H1 (cell line): ENCODE measurements around the gene PTEN. TPM values are rescaled to one million over a fixed set of nuclear protein-coding genes. Genes with fewer than 3 reads are reported as not detected.
A peak's percentile ranks its signal among the peaks of the same experiment; 100 is the strongest.

Experiments
- CTCF ChIA-PET: fragments of 300-600 bp; sonication (Branson Sonifier 250); formaldehyde crosslinking; loops from one replicate; lab custom pipeline; 2021; ENCODE audit not compliant: partially characterized antibody; lab: Charles Lee
- POLR2A ChIA-PET: fragments of 300-600 bp; sonication (Branson Sonifier 250); formaldehyde crosslinking; loops from one replicate; lab custom pipeline; 2021; ENCODE audit warnings: inconsistent platforms; ENCODE audit not compliant: partially characterized antibody; lab: Charles Lee
- DNase-seq, 2 experiments: peaks; one replicate each; pipeline versions ENCODE4 v3.0.0 to v3.0.0-alpha.2; 2010 to 2022; ENCODE audit warnings: low spot score in 2 of 2, low read depth in 1 of 2, mixed read lengths in 1 of 2
- FAIRE-seq: peaks from 2 replicates; lab custom pipeline; 2011; peaks lifted over from hg19 to GRCh38; lab: Jason Lieb, UNC
- H2AFZ ChIP-seq: 2 replicates; pipeline ENCODE4 v1.8.1; 2012; ENCODE audit warnings: low read length, inconsistent platforms
- H2AK5ac ChIP-seq: 2 replicates; pipeline ENCODE4 v1.6.1; 2013; ENCODE audit warnings: low read depth, low read length
- H2BK120ac ChIP-seq: replicated peaks from 2 replicates; pipeline ENCODE3; 2013; ENCODE audit warnings: low read depth, low read length, inconsistent platforms
- H2BK12ac ChIP-seq: 2 replicates; pipeline ENCODE4 v1.6.1; 2013; ENCODE audit warnings: low read depth, low read length
- H2BK15ac ChIP-seq: 2 replicates; pipeline ENCODE4 v1.6.1; 2013; ENCODE audit warnings: low read length
- H2BK20ac ChIP-seq: 2 replicates; pipeline ENCODE4 v1.6.1; 2013; ENCODE audit warnings: low read length
- H2BK5ac ChIP-seq: 2 replicates; pipeline ENCODE4 v1.6.1; 2013; ENCODE audit warnings: low read depth, low read length
- H3K14ac ChIP-seq: 2 replicates; pipeline ENCODE4 v1.6.1; 2013; ENCODE audit warnings: inconsistent platforms; ENCODE audit not compliant: insufficient read length
- H3K18ac ChIP-seq: 2 replicates; pipeline ENCODE4 v1.6.1; 2013; ENCODE audit warnings: low read length; ENCODE audit errors: extremely low read depth
- H3K23ac ChIP-seq: 2 replicates; pipeline ENCODE4 v1.6.1; 2013; ENCODE audit warnings: inconsistent platforms; ENCODE audit not compliant: insufficient read length
- H3K23me2 ChIP-seq: 2 replicates; pipeline ENCODE4 v1.6.1; 2013; ENCODE audit warnings: low read depth, low read length
- H3K27ac ChIP-seq: 2 replicates; pipeline ENCODE4 v1.6.1; 2011; ENCODE audit warnings: low read depth, low read length, inconsistent platforms
- H3K27me3 ChIP-seq, 4 experiments: replicated peaks in 1 of 4; 1 replicate in 1 of 4; 2 replicates in 3 of 4; pipeline versions ENCODE4 v1.6.1 to v1.8.1; 2011 to 2013; ENCODE audit warnings: low read length in 3 of 4, mild to moderate bottlenecking in 3 of 4, inconsistent platforms in 2 of 4, mixed read lengths in 2 of 4, moderate library complexity in 1 of 4; ENCODE audit not compliant: control insufficient read depth in 3 of 4, insufficient read depth in 3 of 4; ENCODE audit errors: extremely low read depth in 1 of 4
- H3K36me3 ChIP-seq, 4 experiments: 2 replicates each; pipeline versions ENCODE4 v1.6.1 to v1.8.1; 2011 to 2013; ENCODE audit warnings: mild to moderate bottlenecking in 4 of 4, low read length in 3 of 4, moderate library complexity in 2 of 4, control low read depth in 1 of 4, inconsistent platforms in 1 of 4; ENCODE audit not compliant: insufficient read depth in 4 of 4, control insufficient read depth in 2 of 4
- H3K4ac ChIP-seq: replicated peaks from 2 replicates; pipeline ENCODE3; 2013; ENCODE audit warnings: low read length, low read depth, mixed read lengths, inconsistent platforms; ENCODE audit not compliant: insufficient read length
- H3K4me1 ChIP-seq, 4 experiments: replicated peaks in 1 of 4; 1 replicate in 1 of 4; 2 replicates in 3 of 4; pipeline versions ENCODE4 v1.6.1 to v1.8.1; 2011 to 2013; ENCODE audit warnings: low read length in 3 of 4, inconsistent platforms in 2 of 4, mixed read lengths in 1 of 4; ENCODE audit not compliant: insufficient read depth in 4 of 4, control insufficient read depth in 3 of 4
- H3K4me2 ChIP-seq, 2 experiments: 2 replicates each; pipeline versions ENCODE4 v1.6.1 to v1.8.1; 2011 to 2013; ENCODE audit warnings: low read depth in 2 of 2, low read length in 2 of 2, control low read depth in 1 of 2, inconsistent platforms in 1 of 2, mild to moderate bottlenecking in 1 of 2; ENCODE audit not compliant: insufficient read depth in 1 of 2
- H3K4me3 ChIP-seq, 4 experiments: fragments of 200-600, 300-600 bp in 1 of 4; sonication (generic), shearing (Covaris generic), sonication (Bioruptor Twin) in 1 of 4; 2 replicates each; pipeline versions ENCODE4 v1.5.1 to v1.8.1; 2011 to 2016; ENCODE audit warnings: low read length in 4 of 4, low read depth in 3 of 4, control low read depth in 2 of 4, inconsistent platforms in 2 of 4, mild to moderate bottlenecking in 2 of 4, mixed read lengths in 1 of 4, moderate library complexity in 1 of 4; ENCODE audit not compliant: insufficient read depth in 2 of 4; ENCODE audit errors: extremely low read depth in 1 of 4
- H3K56ac ChIP-seq: replicated peaks from 2 replicates; pipeline ENCODE3; 2013; ENCODE audit warnings: low read depth, mild to moderate bottlenecking, mixed read lengths, low read length, inconsistent platforms; ENCODE audit not compliant: insufficient read length
- H3K79me1 ChIP-seq: 2 replicates; pipeline ENCODE4 v1.6.1; 2013; ENCODE audit warnings: low read depth, low read length, control low read depth
- H3K79me2 ChIP-seq, 2 experiments: 2 replicates each; pipeline versions ENCODE4 v1.6.1 to v1.8.1; 2012 to 2013; ENCODE audit warnings: low read length in 2 of 2, mild to moderate bottlenecking in 2 of 2, inconsistent platforms in 1 of 2; ENCODE audit not compliant: insufficient read depth in 2 of 2, control insufficient read depth in 1 of 2
- H3K9ac ChIP-seq, 4 experiments: replicated peaks in 1 of 4; 1 replicate in 1 of 4; 2 replicates in 3 of 4; pipeline versions ENCODE4 v1.6.1 to v1.8.1; 2011 to 2013; ENCODE audit warnings: low read depth in 3 of 4, low read length in 3 of 4, control low read depth in 2 of 4, mild to moderate bottlenecking in 2 of 4, moderate library complexity in 2 of 4, inconsistent platforms in 1 of 4; ENCODE audit errors: extremely low read depth in 1 of 4
- H3K9me3 ChIP-seq, 2 experiments: 2 replicates each; pipeline versions ENCODE4 v1.6.1 to v1.8.1; 2012 to 2013; ENCODE audit warnings: mild to moderate bottlenecking in 2 of 2, moderate library complexity in 2 of 2, control low read depth in 1 of 2, inconsistent platforms in 1 of 2, low read depth in 1 of 2, low read length in 1 of 2, mixed read lengths in 1 of 2; ENCODE audit not compliant: insufficient read depth in 2 of 2
- H4K20me1 ChIP-seq, 2 experiments: replicated peaks in 1 of 2; 2 replicates each; pipeline versions ENCODE3 to v1.8.1; 2011 to 2013; ENCODE audit warnings: inconsistent platforms in 2 of 2, low read length in 2 of 2, mild to moderate bottlenecking in 1 of 2; ENCODE audit not compliant: insufficient read depth in 2 of 2, control insufficient read depth in 1 of 2
- H4K5ac ChIP-seq: 2 replicates; pipeline ENCODE4 v1.6.1; 2013; ENCODE audit warnings: low read length, low read depth, mixed read lengths, inconsistent platforms; ENCODE audit not compliant: insufficient read length
- H4K8ac ChIP-seq: 2 replicates; pipeline ENCODE4 v1.8.0; 2013; ENCODE audit warnings: mild to moderate bottlenecking, moderate library complexity, low read length, inconsistent platforms; ENCODE audit not compliant: insufficient read depth; ENCODE audit errors: extremely low read depth
- H4K91ac ChIP-seq: replicated peaks from 2 replicates; pipeline ENCODE3; 2013; ENCODE audit warnings: low read length, mixed read lengths, inconsistent platforms; ENCODE audit not compliant: insufficient read length
- CBX5 ChIP-seq: fragments of 300-800, 300-1000 bp; sonication (generic); IDR thresholded peaks from 2 replicates; pipeline ENCODE4 v1.7.1; 2016; ENCODE audit warnings: antibody characterized with exemption, low read length, low read depth
- CHD2 ChIP-seq: IDR thresholded peaks from 2 replicates; pipeline ENCODE4 v1.6.1; 2012; ENCODE audit warnings: low read length, improper control_type of control experiment
- NRF1 ChIP-seq: IDR thresholded peaks from 2 replicates; pipeline ENCODE4 v1.6.1; 2011; ENCODE audit warnings: mild to moderate bottlenecking, low read depth, low read length, improper control_type of control experiment
- SP1 ChIP-seq: IDR thresholded peaks from 2 replicates; pipeline ENCODE4 v1.6.1; 2011; ENCODE audit warnings: low read depth, low read length
- SP2 ChIP-seq: IDR thresholded peaks from 2 replicates; pipeline ENCODE4 v1.6.1; 2012; ENCODE audit warnings: mild to moderate bottlenecking, low read length, inconsistent platforms
- SRF ChIP-seq: IDR thresholded peaks from 2 replicates; pipeline ENCODE4 v1.6.1; 2011; ENCODE audit warnings: mild to moderate bottlenecking, low read depth, low read length, moderate library complexity
- TBP ChIP-seq: IDR thresholded peaks from 2 replicates; pipeline ENCODE4 v1.6.1; 2011; ENCODE audit warnings: low read depth, low read length, improper control_type of control experiment
- WGBS, 2 experiments: shearing (Covaris generic) in 1 of 2; methylation state at CpG; one replicate each; pipeline versions ENCODE4 v1.1.6 to v1.1.7; 2013 to 2015; ENCODE audit warnings: low lambda C conversion rate in 2 of 2, mixed read lengths in 2 of 2, inconsistent platforms in 1 of 2, low coverage in 1 of 2, missing lambda C conversion rate in 1 of 2; ENCODE audit not compliant: insufficient replicate concordance in 2 of 2, insufficient coverage in 1 of 2, insufficient read length in 1 of 2; ENCODE audit errors: extremely low coverage in 1 of 2, missing lambda C conversion rate in 1 of 2; 5-methylcytosine and 5-hydroxymethylcytosine counted together
- polyA plus RNA-seq, 7 experiments: library from polyadenylated mRNA; depleted of rRNA in 3 of 7; stranded (reverse) in 5 of 7; unstranded in 2 of 7; fragments of >200 nt in 5 of 7; fragments of 200-250 nt in 2 of 7; gene quantifications; 1 replicate in 5 of 7; 2 replicates in 1 of 7; 4 replicates in 1 of 7; pipeline versions ENCODE4 v1.2.1 to v1.2.3, GENCODE V29; 2011 to 2013; ENCODE audit warnings: missing spikeins in 2 of 7, mixed read lengths in 2 of 7
- total RNA-seq: library from RNA; stranded (reverse); fragmentation: NEBNext Ultra II Directional; extraction: Animal tissue kit (Norgen Biotek cat#: 25700); gene quantifications from 2 replicates; pipeline ENCODE4 v1.2.1, GENCODE V29; 2021
- TF ChIP-seq, protein P1 (sequence below): IDR thresholded peaks from 2 replicates; pipeline ENCODE4 v1.6.1; 2012; ENCODE audit warnings: low read length, inconsistent platforms

Gene PTEN
- total and polyA plus RNA-seq, 2 of the 8 experiments (the other 6 are each of a cell fraction or from before 2014, with no cell fraction given), result 6.3 to 48.7 TPM

DNA sequence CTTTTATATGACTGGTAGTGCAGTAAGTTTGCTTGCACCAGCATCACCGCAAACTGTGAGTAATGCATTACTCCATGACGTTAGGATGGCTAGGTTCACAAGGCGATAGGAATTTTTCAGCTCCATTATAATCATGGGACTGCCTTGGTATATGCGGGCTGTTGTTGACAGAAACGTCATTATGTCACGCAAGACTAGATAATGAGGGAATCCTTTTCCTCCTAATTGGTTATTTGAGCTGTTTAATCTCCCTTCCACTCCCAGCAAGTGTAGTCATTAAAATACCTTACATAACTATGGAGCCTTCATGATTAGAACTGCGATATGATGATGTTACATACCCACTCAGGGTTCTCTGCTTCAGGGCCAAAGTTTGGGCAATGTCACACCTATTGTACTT is 17.4 kb upstream of the PTEN start:
- Histone ChIP-seq H3K27me3 (no peaks in the 10 kb centered on the region), H3K79me2 (no peaks in the 10 kb centered on the region), H3K79me1 (no peaks in the 10 kb centered on the region), H3K9me3 (no peaks in the 10 kb centered on the region), H3K4me1 (no peaks in the 10 kb centered on the region), H2BK20ac (0 out of 2 replicates have a peak overlapping the region, but pooled peaks have one; percentile 24), H3K14ac (no peak overlapping the region), H3K4ac (no peak overlapping the region), H2AK5ac (no peak overlapping the region), H4K5ac (no peak overlapping the region), H3K56ac (no peak overlapping the region), H3K27ac (no peak overlapping the region), H4K8ac (no peak overlapping the region), H3K18ac (no peak overlapping the region), H3K4me2 (no peak overlapping the region), H2BK120ac (no peak overlapping the region), H3K9ac (no peak overlapping the region), H3K4me3 (no peak overlapping the region), H4K20me1 (no peaks in the 10 kb centered on the region), H3K36me3 (no peaks in the 10 kb centered on the region), H3K23ac (no peak overlapping the region), H2BK5ac (no peak overlapping the region), H4K91ac (no peak overlapping the region), H2BK12ac (no peak overlapping the region), H2AFZ (no peak overlapping the region), H3K23me2 (no peaks in the 10 kb centered on the region), H2BK15ac (no peak overlapping the region)
- POLR2A ChIA-PET, result interaction anchor here (1.8 kb wide), 1 partner anchor 17 kb away, joined by 10 read pairs; the partner anchor contains the start of genes KLLN and PTEN
- 95% methylated on average over 7 of the region's 7 CpGs; no CpG with 5 or more reads in 1 of the 2 experiments for WGBS, 2 experiments
- CTCF ChIA-PET, result interaction anchor here (1.0 to 2.0 kb wide), 3 partner anchors 12 to 268 kb away, joined by 4 to 5 read pairs (median 4); no protein-coding TSS in a partner anchor
- TF ChIP-seq SRF (no peak), TBP (no peak), SP1 (no peak), CHD2 (no peak), CBX5 (no peak), NRF1 (no peak), SP2 (no peak)
- TF ChIP-seq, protein P1, sequence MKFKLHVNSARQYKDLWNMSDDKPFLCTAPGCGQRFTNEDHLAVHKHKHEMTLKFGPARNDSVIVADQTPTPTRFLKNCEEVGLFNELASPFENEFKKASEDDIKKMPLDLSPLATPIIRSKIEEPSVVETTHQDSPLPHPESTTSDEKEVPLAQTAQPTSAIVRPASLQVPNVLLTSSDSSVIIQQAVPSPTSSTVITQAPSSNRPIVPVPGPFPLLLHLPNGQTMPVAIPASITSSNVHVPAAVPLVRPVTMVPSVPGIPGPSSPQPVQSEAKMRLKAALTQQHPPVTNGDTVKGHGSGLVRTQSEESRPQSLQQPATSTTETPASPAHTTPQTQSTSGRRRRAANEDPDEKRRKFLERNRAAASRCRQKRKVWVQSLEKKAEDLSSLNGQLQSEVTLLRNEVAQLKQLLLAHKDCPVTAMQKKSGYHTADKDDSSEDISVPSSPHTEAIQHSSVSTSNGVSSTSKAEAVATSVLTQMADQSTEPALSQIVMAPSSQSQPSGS, result no peak
- FAIRE-seq (no peak), DNase-seq (no peak)
